CD4-positive, alpha-beta memory T cell (primary cell): ENCODE data around the gene COL27A1. TPM values are rescaled to one million over a fixed set of nuclear protein-coding genes. Genes with fewer than 3 reads are reported as not detected.

ENCODE experiments used
- CTCF ChIA-PET: fragments of 350-600 bp; sonication (Branson Sonifier 250); formaldehyde crosslinking; loops from one replicate; lab custom pipeline; 2021; ENCODE audit warnings: inconsistent platforms; ENCODE audit not compliant: partially characterized antibody; lab: Charles Lee
- POLR2A ChIA-PET: fragments of 350-600 bp; sonication (Branson Sonifier 250); formaldehyde crosslinking; loops from one replicate; lab custom pipeline; 2021; ENCODE audit not compliant: partially characterized antibody; lab: Charles Lee
- DNase-seq, 5 donors: peaks; one replicate each; pipeline versions ENCODE4 v3.0.0 to v3.0.0-alpha.2; 2020 to 2022; ENCODE audit warnings: mixed read lengths in 1 of 5
- H3K27ac ChIP-seq: one replicate; pipeline ENCODE4 v1.7.0; 2013; ENCODE audit warnings: low read depth, low read length
- H3K27me3 ChIP-seq: 2 replicates; pipeline ENCODE4 v1.7.0; 2013; ENCODE audit warnings: mild to moderate bottlenecking, low read length, moderate library complexity; ENCODE audit not compliant: insufficient read depth
- H3K36me3 ChIP-seq: 2 replicates; pipeline ENCODE4 v1.7.0; 2013; ENCODE audit warnings: mild to moderate bottlenecking, low read length, moderate library complexity; ENCODE audit not compliant: insufficient read depth
- H3K4me1 ChIP-seq: 2 replicates; pipeline ENCODE4 v1.7.0; 2013; ENCODE audit warnings: mild to moderate bottlenecking, low read length, moderate library complexity; ENCODE audit not compliant: insufficient read depth
- H3K4me3 ChIP-seq, 2 donors: one replicate each; pipeline ENCODE4 v1.7.0; 2013; ENCODE audit warnings: low read length in 2 of 2, mild to moderate bottlenecking in 1 of 2
- H3K9me3 ChIP-seq, 2 donors: one replicate each; pipeline ENCODE4 v1.7.0; 2013; ENCODE audit warnings: low read length in 2 of 2, control low read depth in 1 of 2; ENCODE audit not compliant: control insufficient read depth in 1 of 2
- H3K27ac Mint-ChIP-seq, 7 donors: one replicate each; pipeline ENCODE4 v1.8.0; 2020 to 2021; ENCODE audit warnings: mixed read lengths in 7 of 7, mild to moderate bottlenecking in 6 of 7, inconsistent platforms in 3 of 7, moderate library complexity in 3 of 7
- H3K27me3 Mint-ChIP-seq, 2 donors: one replicate each; pipeline ENCODE4 v1.8.0; 2020 to 2021; ENCODE audit warnings: mixed read lengths in 2 of 2
- H3K36me3 Mint-ChIP-seq, 2 donors: one replicate each; pipeline ENCODE4 v1.8.0; 2020 to 2021; ENCODE audit warnings: mixed read lengths in 2 of 2, inconsistent platforms in 1 of 2, mild to moderate bottlenecking in 1 of 2
- H3K4me1 Mint-ChIP-seq, 4 donors: one replicate each; pipeline ENCODE4 v1.8.0; 2020 to 2021; ENCODE audit warnings: mixed read lengths in 4 of 4, mild to moderate bottlenecking in 1 of 4
- H3K4me3 Mint-ChIP-seq, 8 donors: one replicate each; pipeline ENCODE4 v1.8.0; 2020 to 2021; ENCODE audit warnings: mixed read lengths in 8 of 8, mild to moderate bottlenecking in 7 of 8, moderate library complexity in 6 of 8, inconsistent platforms in 3 of 8
- H3K9me3 Mint-ChIP-seq, 8 donors: one replicate each; pipeline ENCODE4 v1.8.0; 2020 to 2021; ENCODE audit warnings: mixed read lengths in 8 of 8, mild to moderate bottlenecking in 5 of 8, inconsistent platforms in 3 of 8, moderate library complexity in 1 of 8
- intact Hi-C: fragments of 100-400 bp; cut with micrococcal nuclease; formaldehyde crosslinking; loops from one replicate; pipeline ENCODE4 v1.15.1; 2023
- polyA plus RNA-seq, 2 donors: library from polyadenylated mRNA; unstranded; fragments of 300-500 nt; fragmentation: Illumina TruSeq; gene quantifications; one replicate each; pipeline ENCODE4 v1.2.3, GENCODE V29; 2021
- total RNA-seq, 2 experiments: library from RNA; stranded (reverse); gene quantifications; one replicate each; pipeline ENCODE4 v1.2.3, GENCODE V29; 2021

The COL27A1 gene
- total and polyA plus RNA-seq, 4 experiments from 2014 or later, result 1.3 TPM; not detected in 2

GRCh38 chr9:114112778-114113584 is 42.4 kb upstream of the COL27A1 start:
- H3K9me3 ChIP-seq, result no peaks in the 10 kb centered on the region
- intact Hi-C loops, result no loop called here
- ChIA-PET CTCF (interaction anchor here (1.9 kb wide), 1 partner anchor 10 kb away, joined by 4 read pairs; no protein-coding TSS in a partner anchor), POLR2A (no interaction called here)
- H3K36me3 ChIP-seq, result no peaks in the 10 kb centered on the region
- Mint-ChIP-seq H3K9me3 (no peaks in the 10 kb centered on the region), H3K4me1 (no peaks in the 10 kb centered on the region), H3K27ac (no peak overlapping the region), H3K36me3 (no peaks in the 10 kb centered on the region), H3K4me3 (no peak overlapping the region), H3K27me3 (peaks cover 16 to 25% of the 10 kb centered on the region in 2 donors)
- no peak overlapping the region for H3K27ac ChIP-seq
- H3K4me3 ChIP-seq, result no peak overlapping the region
- no peak for DNase-seq
- H3K4me1 ChIP-seq, result no peaks in the 10 kb centered on the region
- H3K27me3 ChIP-seq, result no peaks in the 10 kb centered on the region

- Mint-ChIP-seq H3K9me3 (no peaks in the 10 kb centered on the region), H3K36me3 (no peaks in the 10 kb centered on the region), H3K4me3 (no peak overlapping the region), H3K4me1 (no peaks in the 10 kb centered on the region), H3K27me3 (peaks cover 17 to 29% of the 10 kb centered on the region in 2 donors), H3K27ac (no peak overlapping the region)
- no peaks in the 10 kb centered on the region for H3K27me3 ChIP-seq
- no peaks in the 10 kb centered on the region for H3K9me3 ChIP-seq
- no peak overlapping the region for H3K27ac ChIP-seq
- intact Hi-C loops, result no loop called here
- no peaks in the 10 kb centered on the region for H3K4me1 ChIP-seq
- H3K36me3 ChIP-seq, result no peaks in the 10 kb centered on the region
- POLR2A ChIA-PET, result no interaction called here
- DNase-seq, result no peak
- no peak overlapping the region for H3K4me3 ChIP-seq
- CTCF ChIA-PET, result no interaction called here
Observed at GRCh38 chr9:114114364-114114763, 41.0 kb upstream of the COL27A1 start.

GRCh38 chr9:114115654-114116125 is 39.6 kb upstream of the COL27A1 start:
- Mint-ChIP-seq H3K9me3 (peaks cover 0 to 1% (median 0%) of the 10 kb centered on the region in 8 donors), H3K27ac (no peak overlapping the region), H3K27me3 (peaks cover 19 to 29% of the 10 kb centered on the region in 2 donors), H3K36me3 (no peaks in the 10 kb centered on the region), H3K4me3 (no peak overlapping the region), H3K4me1 (peaks cover 0 to 1% (median 0%) of the 10 kb centered on the region in 4 donors)
- Histone ChIP-seq H3K27ac (no peak overlapping the region), H3K36me3 (no peaks in the 10 kb centered on the region), H3K27me3 (no peaks in the 10 kb centered on the region), H3K9me3 (no peaks in the 10 kb centered on the region), H3K4me1 (no peaks in the 10 kb centered on the region), H3K4me3 (no peak overlapping the region)
- ChIA-PET POLR2A (no interaction called here), CTCF (interaction anchor here (1.2 kb wide), 1 partner anchor 8 kb away, joined by 4 read pairs; no protein-coding TSS in a partner anchor)
- DNase-seq, result no peak
- intact Hi-C loops, result no loop called here

- H3K9me3 Mint-ChIP-seq, result peaks cover 0 to 2% (median 0%) of the 10 kb centered on the region in 8 donors
- no peaks in the 10 kb centered on the region for H3K9me3 ChIP-seq
- H3K27me3 ChIP-seq, result no peaks in the 10 kb centered on the region
- H3K27ac Mint-ChIP-seq, result no peak overlapping the region
- no peak overlapping the region for H3K27ac ChIP-seq
- H3K27me3 Mint-ChIP-seq, result peaks cover 20 to 29% of the 10 kb centered on the region in 2 donors
- POLR2A ChIA-PET, result no interaction called here
- CTCF ChIA-PET, result interaction anchor here (1.2 kb wide), 1 partner anchor 8 kb away, joined by 4 read pairs; no protein-coding TSS in a partner anchor
- H3K36me3 ChIP-seq, result no peaks in the 10 kb centered on the region
- intact Hi-C loops, result no loop called here
- H3K4me3 Mint-ChIP-seq, result no peak overlapping the region
- peaks cover 0 to 1% (median 0%) of the 10 kb centered on the region in 4 donors for H3K4me1 Mint-ChIP-seq
- DNase-seq, result no peak
- no peaks in the 10 kb centered on the region for H3K36me3 Mint-ChIP-seq
- no peak overlapping the region for H3K4me3 ChIP-seq
- no peaks in the 10 kb centered on the region for H3K4me1 ChIP-seq
Observed at GRCh38 chr9:114116126-114116747, 39.1 kb upstream of the COL27A1 start.

GRCh38 chr9:114117614-114117995 is 37.7 kb upstream of the COL27A1 start:
- no peak overlapping the region for H3K27ac ChIP-seq
- H3K4me1 ChIP-seq, result no peaks in the 10 kb centered on the region
- H3K9me3 ChIP-seq, result no peaks in the 10 kb centered on the region
- ChIA-PET CTCF (interaction anchor here (0.7 to 1.0 kb wide), 2 partner anchors 35 to 45 kb away, joined by 3 read pairs; no protein-coding TSS in a partner anchor), POLR2A (no interaction called here)
- H3K36me3 ChIP-seq, result no peaks in the 10 kb centered on the region
- H3K4me3 ChIP-seq, result no peak overlapping the region
- Mint-ChIP-seq H3K36me3 (no peaks in the 10 kb centered on the region), H3K27me3 (peaks cover 17 to 29% of the 10 kb centered on the region in 2 donors), H3K4me3 (no peak overlapping the region), H3K9me3 (peaks cover 0 to 2% (median 0%) of the 10 kb centered on the region in 8 donors), H3K4me1 (peaks cover 0 to 1% (median 0%) of the 10 kb centered on the region in 4 donors), H3K27ac (no peak overlapping the region)
- intact Hi-C loops, result no loop called here
- no peaks in the 10 kb centered on the region for H3K27me3 ChIP-seq
- no peak for DNase-seq

GRCh38 chr9:114117996-114118830 is 37.1 kb upstream of the COL27A1 start:
- Histone ChIP-seq H3K27me3 (no peaks in the 10 kb centered on the region), H3K9me3 (no peaks in the 10 kb centered on the region), H3K4me3 (no peak overlapping the region), H3K4me1 (no peaks in the 10 kb centered on the region), H3K36me3 (no peaks in the 10 kb centered on the region), H3K27ac (no peak overlapping the region)
- no peak overlapping the region for H3K27ac Mint-ChIP-seq
- no peak overlapping the region for H3K4me3 Mint-ChIP-seq
- peaks cover 13 to 26% of the 10 kb centered on the region in 2 donors for H3K27me3 Mint-ChIP-seq
- intact Hi-C loops, result no loop called here
- ChIA-PET CTCF (interaction anchor here (0.7 to 1.0 kb wide), 2 partner anchors 36 to 46 kb away, joined by 3 read pairs; no protein-coding TSS in a partner anchor), POLR2A (no interaction called here)
- no peak for DNase-seq
- H3K9me3 Mint-ChIP-seq, result peaks cover 0 to 2% (median 0%) of the 10 kb centered on the region in 8 donors
- peaks cover 0 to 1% (median 0%) of the 10 kb centered on the region in 4 donors for H3K4me1 Mint-ChIP-seq
- H3K36me3 Mint-ChIP-seq, result no peaks in the 10 kb centered on the region
